ENCODE data around the gene SPNS2.
A peak's percentile ranks its signal among the peaks of the same experiment; 100 is the strongest.

DNA sequence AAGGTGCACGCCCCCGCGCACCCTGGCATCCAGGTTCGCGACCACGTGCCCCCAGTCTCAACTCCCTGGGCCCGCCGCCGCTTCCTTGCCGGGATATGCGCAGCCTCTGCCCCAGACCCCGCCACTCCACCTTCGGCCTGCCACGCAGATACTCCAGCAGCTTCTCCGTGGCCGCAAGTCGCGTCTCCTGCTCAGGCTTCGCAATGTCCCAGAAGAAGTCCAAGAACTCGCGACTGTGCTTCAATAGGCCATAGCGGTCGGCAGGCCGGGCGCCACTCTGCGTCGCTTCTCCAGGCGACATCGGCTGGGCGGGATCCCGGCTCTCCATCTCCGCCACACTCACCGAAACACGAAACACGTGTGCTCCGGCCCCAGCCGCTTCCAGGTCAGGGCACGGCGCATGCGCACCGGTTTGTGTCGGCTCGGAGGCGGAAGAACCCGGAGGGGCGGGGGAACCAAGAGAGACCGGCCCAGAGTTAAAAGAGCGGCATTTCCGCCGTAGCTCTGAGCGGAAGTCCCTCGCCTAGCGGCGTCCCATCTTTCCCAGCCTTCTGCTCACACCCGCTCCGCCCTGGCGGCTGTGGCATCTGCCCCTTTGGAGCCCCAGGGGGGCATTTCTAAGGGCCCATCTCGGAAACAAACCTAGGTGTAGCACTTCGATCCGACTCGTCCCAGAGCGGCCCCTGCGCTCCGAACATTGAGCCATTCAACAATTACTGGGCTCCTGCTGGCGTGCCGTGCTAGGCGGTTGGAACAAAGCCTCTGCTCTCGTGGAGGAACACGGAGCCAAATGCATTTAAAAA, 56.5 kb downstream of the SPNS2 start, which contains the start of gene MYBBP1A:
- TF ChIP-seq, protein P1, sequence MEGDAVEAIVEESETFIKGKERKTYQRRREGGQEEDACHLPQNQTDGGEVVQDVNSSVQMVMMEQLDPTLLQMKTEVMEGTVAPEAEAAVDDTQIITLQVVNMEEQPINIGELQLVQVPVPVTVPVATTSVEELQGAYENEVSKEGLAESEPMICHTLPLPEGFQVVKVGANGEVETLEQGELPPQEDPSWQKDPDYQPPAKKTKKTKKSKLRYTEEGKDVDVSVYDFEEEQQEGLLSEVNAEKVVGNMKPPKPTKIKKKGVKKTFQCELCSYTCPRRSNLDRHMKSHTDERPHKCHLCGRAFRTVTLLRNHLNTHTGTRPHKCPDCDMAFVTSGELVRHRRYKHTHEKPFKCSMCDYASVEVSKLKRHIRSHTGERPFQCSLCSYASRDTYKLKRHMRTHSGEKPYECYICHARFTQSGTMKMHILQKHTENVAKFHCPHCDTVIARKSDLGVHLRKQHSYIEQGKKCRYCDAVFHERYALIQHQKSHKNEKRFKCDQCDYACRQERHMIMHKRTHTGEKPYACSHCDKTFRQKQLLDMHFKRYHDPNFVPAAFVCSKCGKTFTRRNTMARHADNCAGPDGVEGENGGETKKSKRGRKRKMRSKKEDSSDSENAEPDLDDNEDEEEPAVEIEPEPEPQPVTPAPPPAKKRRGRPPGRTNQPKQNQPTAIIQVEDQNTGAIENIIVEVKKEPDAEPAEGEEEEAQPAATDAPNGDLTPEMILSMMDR (conservative IDR thresholded peaks at IDR 0.05 in 1 of 2, IDR thresholded peaks at IDR 0.05 in 1 of 2; ENCODE audit: low read depth in 1 of 2, low read length in 2 of 2), result peak; percentile 9 to 36
- no peak for TF ChIP-seq EZH2 (IDR thresholded peaks at IDR 0.05; ENCODE audit: low read length, missing control alignments)
